HEK293 (cell line): ENCODE results near the gene SMPD3.

Source experiments
- KLF7 ChIP-seq: fragments of 450-650 bp; formaldehyde crosslinking; IDR thresholded peaks from 2 replicates; pipeline ENCODE4 v1.5.1; 2016; ENCODE audit warnings: missing biosample characterization, missing genetic modification characterization, borderline replicate concordance
- REST ChIP-seq: fragments of 450-650 bp; formaldehyde crosslinking; IDR thresholded peaks from 2 replicates; pipeline ENCODE4 v1.5.1; 2016; ENCODE audit warnings: missing biosample characterization, missing genetic modification characterization
- YY1 ChIP-seq: fragments of 450-650 bp; formaldehyde crosslinking; IDR thresholded peaks from 2 replicates; pipeline ENCODE4 v1.5.1; 2018; ENCODE audit warnings: missing biosample characterization, missing genetic modification characterization
- ZBTB7A ChIP-seq: fragments of 450-650 bp; formaldehyde crosslinking; IDR thresholded peaks from 2 replicates; pipeline ENCODE4 v1.5.1; 2016; ENCODE audit warnings: low read depth, missing biosample characterization, missing genetic modification characterization
- ZNF138 ChIP-seq: fragments of 450-650 bp; formaldehyde crosslinking; IDR thresholded peaks from 2 replicates; pipeline ENCODE4 v1.5.1; 2016; ENCODE audit warnings: missing biosample characterization, missing genetic modification characterization, borderline replicate concordance
- ZNF146 ChIP-seq: fragments of 450-650 bp; formaldehyde crosslinking; IDR thresholded peaks from 2 replicates; pipeline ENCODE4 v1.5.1; 2016; ENCODE audit warnings: missing biosample characterization, missing genetic modification characterization
- ZNF274 ChIP-seq, 2 experiments: fragments of 200-500 bp in 1 of 2; fragments of 450-650 bp in 1 of 2; sonication (Bioruptor generic) in 1 of 2; formaldehyde crosslinking in 1 of 2; IDR thresholded peaks; 2 replicates each; pipeline versions ENCODE4 v1.5.1 to v1.6.1; 2014 to 2016; ENCODE audit warnings: borderline replicate concordance in 1 of 2, inconsistent platforms in 1 of 2, low read length in 1 of 2, missing biosample characterization in 1 of 2, missing genetic modification characterization in 1 of 2
- ZNF529 ChIP-seq: fragments of 450-650 bp; formaldehyde crosslinking; IDR thresholded peaks from 2 replicates; pipeline ENCODE4 v1.5.1; 2017; ENCODE audit warnings: missing genetic modification characterization, missing biosample characterization; ENCODE audit not compliant: insufficient replicate concordance
- ZNF792 ChIP-seq: fragments of 450-650 bp; formaldehyde crosslinking; IDR thresholded peaks from 2 replicates; pipeline ENCODE4 v1.5.1; 2016; ENCODE audit warnings: missing biosample characterization, missing genetic modification characterization
- TF ChIP-seq, protein P1 (sequence below): fragments of 450-650 bp; formaldehyde crosslinking; IDR thresholded peaks from 2 replicates; pipeline ENCODE4 v1.5.1; 2016; ENCODE audit warnings: missing biosample characterization, missing genetic modification characterization
- TF ChIP-seq, protein P2 (sequence below): fragments of 450-650 bp; formaldehyde crosslinking; IDR thresholded peaks from 2 replicates; pipeline ENCODE4 v1.5.1; 2016; ENCODE audit warnings: missing biosample characterization, missing genetic modification characterization

DNA sequence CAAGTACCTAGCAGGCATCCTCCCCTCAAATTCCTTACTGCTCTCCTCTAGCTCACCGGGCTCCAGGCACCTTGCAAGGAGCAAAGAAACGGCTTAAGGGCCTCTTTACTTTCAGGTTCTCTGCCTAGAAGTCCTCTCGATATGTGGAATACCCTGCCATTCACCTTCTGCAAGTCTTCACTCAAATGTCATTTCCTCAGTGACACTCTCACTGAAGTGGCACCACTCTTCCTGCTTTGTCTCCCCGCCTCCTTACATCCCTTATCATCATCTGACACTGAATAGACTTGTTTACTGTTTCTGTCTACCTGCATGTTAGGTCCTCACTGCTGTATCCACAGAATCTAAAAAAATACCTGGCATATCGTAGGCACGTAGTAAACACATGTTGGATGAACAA lies 138.5 kb downstream of the SMPD3 start:
- TF ChIP-seq YY1 (tag by site-specific recombination) = no peak
- TF ChIP-seq, protein P1, sequence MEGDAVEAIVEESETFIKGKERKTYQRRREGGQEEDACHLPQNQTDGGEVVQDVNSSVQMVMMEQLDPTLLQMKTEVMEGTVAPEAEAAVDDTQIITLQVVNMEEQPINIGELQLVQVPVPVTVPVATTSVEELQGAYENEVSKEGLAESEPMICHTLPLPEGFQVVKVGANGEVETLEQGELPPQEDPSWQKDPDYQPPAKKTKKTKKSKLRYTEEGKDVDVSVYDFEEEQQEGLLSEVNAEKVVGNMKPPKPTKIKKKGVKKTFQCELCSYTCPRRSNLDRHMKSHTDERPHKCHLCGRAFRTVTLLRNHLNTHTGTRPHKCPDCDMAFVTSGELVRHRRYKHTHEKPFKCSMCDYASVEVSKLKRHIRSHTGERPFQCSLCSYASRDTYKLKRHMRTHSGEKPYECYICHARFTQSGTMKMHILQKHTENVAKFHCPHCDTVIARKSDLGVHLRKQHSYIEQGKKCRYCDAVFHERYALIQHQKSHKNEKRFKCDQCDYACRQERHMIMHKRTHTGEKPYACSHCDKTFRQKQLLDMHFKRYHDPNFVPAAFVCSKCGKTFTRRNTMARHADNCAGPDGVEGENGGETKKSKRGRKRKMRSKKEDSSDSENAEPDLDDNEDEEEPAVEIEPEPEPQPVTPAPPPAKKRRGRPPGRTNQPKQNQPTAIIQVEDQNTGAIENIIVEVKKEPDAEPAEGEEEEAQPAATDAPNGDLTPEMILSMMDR (tag by site-specific recombination) = no peak
- no peak for TF ChIP-seq ZNF138 (tag by site-specific recombination)
- TF ChIP-seq, protein P2, sequence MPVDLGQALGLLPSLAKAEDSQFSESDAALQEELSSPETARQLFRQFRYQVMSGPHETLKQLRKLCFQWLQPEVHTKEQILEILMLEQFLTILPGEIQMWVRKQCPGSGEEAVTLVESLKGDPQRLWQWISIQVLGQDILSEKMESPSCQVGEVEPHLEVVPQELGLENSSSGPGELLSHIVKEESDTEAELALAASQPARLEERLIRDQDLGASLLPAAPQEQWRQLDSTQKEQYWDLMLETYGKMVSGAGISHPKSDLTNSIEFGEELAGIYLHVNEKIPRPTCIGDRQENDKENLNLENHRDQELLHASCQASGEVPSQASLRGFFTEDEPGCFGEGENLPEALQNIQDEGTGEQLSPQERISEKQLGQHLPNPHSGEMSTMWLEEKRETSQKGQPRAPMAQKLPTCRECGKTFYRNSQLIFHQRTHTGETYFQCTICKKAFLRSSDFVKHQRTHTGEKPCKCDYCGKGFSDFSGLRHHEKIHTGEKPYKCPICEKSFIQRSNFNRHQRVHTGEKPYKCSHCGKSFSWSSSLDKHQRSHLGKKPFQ = no peak
- no peak for TF ChIP-seq KLF7 (tag by site-specific recombination)
- TF ChIP-seq ZBTB7A (tag by site-specific recombination) = no peak
- TF ChIP-seq ZNF529 (tag by site-specific recombination) = no peak
- no peak for TF ChIP-seq ZNF274 (IDR thresholded peaks at IDR 0.05; ENCODE audit: low read length)
- no peak for TF ChIP-seq ZNF274 (tag by site-specific recombination; IDR thresholded peaks at IDR 0.05; ENCODE audit: borderline replicate concordance)
- TF ChIP-seq REST (tag by site-specific recombination) = no peak
- no peak for TF ChIP-seq ZNF792 (tag by site-specific recombination)
- TF ChIP-seq ZNF146 (tag by site-specific recombination) = no peak
